Astrocyte of the spinal cord (primary cell): ENCODE measurements around the gene DGKG.

Experiments
- DNase-seq: peaks from one replicate; pipeline ENCODE4 v3.0.0; 2011; ENCODE audit warnings: low read depth, low spot score
- H3K4me3 ChIP-seq: 2 replicates; pipeline ENCODE4 v1.5.1; 2011; ENCODE audit warnings: low read depth, mild to moderate bottlenecking, low read length, moderate library complexity
- in situ Hi-C: cut with HindIII; loops from 2 replicates; pipeline ENCODE4 v1.10.0; 2017; ENCODE audit warnings: low sequenced_read_pairs
- TF ChIP-seq, protein P1 (sequence below): IDR thresholded peaks from 2 replicates; pipeline ENCODE4 v1.5.1; 2012; ENCODE audit warnings: low read depth, mild to moderate bottlenecking, low read length, inconsistent platforms

DGKG gene

DNA sequence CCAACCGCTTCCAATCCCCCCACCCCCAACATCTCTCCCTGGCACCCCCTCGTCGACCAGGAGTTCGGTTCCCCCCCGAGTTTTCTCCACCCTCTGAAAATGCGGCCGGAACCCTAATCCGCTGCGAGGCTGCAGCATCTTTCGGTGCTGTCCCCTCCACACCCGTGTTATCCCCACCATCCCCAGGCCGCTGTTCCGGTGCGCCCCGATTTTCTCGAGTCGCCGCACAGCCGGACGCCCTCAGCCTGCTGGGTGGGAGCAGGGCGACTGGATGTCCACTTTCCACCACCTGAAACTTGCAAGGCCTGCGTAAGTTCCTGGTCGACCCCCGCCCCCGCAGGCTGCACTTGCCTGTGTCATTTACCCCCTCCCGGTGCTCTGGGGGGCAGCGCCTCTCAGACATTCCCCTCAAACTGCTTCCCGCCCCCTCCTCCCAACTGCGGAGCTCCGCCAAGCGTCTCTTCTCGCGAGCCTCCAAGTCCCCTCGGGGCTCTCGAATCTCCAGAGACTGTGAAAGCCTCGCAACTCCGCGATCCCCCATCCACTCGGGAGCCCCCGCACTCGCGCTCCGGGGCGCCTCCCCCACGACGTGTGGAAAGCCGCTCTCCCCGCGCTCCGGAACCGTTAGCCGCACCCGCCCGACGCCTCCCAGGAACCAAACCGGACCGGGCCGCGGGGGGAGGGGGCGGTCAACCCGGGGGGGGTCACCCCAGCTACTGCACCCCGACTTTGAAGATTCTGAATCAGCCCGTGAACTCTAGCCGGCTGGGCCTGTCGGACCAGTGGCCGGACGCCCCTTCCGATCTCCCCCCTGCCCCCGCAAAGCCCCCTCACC is 253.7 kb downstream of the DGKG start:
- peak overlapping the region; percentile 95 for H3K4me3 ChIP-seq
- in situ Hi-C loops, result no loop called here
- peak; percentile 73 for DNase-seq
- TF ChIP-seq, protein P1, sequence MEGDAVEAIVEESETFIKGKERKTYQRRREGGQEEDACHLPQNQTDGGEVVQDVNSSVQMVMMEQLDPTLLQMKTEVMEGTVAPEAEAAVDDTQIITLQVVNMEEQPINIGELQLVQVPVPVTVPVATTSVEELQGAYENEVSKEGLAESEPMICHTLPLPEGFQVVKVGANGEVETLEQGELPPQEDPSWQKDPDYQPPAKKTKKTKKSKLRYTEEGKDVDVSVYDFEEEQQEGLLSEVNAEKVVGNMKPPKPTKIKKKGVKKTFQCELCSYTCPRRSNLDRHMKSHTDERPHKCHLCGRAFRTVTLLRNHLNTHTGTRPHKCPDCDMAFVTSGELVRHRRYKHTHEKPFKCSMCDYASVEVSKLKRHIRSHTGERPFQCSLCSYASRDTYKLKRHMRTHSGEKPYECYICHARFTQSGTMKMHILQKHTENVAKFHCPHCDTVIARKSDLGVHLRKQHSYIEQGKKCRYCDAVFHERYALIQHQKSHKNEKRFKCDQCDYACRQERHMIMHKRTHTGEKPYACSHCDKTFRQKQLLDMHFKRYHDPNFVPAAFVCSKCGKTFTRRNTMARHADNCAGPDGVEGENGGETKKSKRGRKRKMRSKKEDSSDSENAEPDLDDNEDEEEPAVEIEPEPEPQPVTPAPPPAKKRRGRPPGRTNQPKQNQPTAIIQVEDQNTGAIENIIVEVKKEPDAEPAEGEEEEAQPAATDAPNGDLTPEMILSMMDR, result no peak

DNA sequence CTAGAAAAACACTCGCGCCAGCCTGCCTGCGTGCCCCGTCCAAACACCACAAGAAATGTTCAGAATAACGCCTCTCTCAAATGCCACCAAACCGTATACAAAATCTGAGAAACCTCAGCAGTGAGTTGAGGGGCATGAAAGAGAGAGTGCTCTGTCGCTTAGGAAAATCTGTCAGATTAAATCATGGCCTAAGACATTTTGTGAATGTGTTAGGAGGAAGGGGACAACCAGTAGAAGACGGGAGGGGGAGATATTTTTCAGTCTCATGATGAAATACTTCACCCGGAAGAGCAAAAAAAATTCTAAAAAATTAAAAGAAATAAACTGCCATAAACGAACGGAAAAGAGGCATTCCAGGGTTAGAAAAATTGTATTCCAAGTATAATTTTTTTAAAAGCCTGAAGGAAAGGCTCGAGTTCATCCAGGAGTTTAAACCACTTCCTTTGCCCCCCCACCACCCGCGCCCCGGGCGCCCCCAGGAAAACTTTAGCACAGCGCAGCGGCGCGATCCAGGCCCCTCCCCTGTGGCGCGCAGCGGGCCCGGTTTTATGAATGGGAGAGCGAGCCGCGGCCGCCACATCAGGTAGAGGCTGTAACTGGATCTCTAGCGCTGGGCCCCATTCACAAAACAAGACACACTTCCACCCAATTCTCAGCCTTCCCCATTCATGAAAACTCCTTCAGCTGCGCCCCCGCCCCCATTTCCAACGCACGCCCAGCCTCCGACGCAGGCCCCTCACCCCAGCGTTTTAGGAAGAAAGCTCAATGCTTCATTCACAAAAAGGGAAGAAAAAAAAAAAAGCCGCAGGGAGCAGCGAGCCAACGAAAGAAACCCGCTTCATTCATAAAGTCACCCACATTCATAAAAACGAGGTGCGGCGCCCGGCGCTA is 254.6 kb downstream of the DGKG start:
- in situ Hi-C loops, result no loop called here

DNA sequence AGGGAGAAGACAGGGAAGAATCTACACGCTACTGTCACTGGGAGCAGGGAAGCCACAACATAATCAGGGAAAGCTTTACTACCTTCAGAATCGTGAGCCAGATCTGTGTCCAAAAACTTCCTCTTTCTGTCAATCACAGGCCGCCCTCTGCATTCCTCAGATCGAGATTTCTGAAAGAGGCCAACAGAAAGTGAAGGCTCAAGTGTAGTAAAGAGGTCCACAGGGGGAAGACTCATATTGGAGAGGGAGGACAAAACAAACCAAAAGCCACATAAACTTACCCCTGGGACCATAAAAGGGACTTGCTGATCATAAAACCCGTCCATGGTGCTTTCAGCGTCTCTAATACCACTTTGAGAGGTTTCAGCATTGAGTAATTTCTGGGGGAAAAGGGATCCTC is 256.5 kb downstream of the DGKG start:
- H3K4me3 ChIP-seq, result no peak overlapping the region
- TF ChIP-seq, protein P1, result no peak
- DNase-seq, result no peak
- in situ Hi-C loops, result no loop called here

More for the DNA sequence above, 254.6 kb downstream of the DGKG start:
- peak; percentile 81 for DNase-seq
- TF ChIP-seq, protein P1, result no peak
- peak overlapping the region; percentile 95 for H3K4me3 ChIP-seq

DNA sequence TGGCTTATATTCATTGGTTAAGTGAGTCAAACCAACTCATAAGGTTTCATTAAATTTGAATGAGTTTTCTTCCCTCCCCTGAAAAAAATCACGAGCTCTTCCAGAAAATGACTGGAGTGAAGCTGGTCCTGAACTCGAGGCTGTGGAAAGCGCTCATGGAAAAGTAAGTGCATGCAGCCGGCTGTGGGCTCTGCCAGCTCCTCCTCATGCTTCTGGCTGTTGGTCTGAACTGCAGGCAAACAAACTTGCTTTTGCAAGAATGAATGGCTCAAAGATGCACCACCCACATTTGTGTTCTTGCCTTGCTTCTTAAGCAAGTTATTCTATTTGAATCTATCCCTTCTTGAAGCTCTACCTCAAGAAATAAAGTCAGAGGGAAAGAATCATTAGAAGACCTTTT is 259.3 kb downstream of the DGKG start:
- in situ Hi-C loops, result no loop called here
- no peak for DNase-seq
- H3K4me3 ChIP-seq, result no peak overlapping the region
- TF ChIP-seq, protein P1, result no peak

DNA sequence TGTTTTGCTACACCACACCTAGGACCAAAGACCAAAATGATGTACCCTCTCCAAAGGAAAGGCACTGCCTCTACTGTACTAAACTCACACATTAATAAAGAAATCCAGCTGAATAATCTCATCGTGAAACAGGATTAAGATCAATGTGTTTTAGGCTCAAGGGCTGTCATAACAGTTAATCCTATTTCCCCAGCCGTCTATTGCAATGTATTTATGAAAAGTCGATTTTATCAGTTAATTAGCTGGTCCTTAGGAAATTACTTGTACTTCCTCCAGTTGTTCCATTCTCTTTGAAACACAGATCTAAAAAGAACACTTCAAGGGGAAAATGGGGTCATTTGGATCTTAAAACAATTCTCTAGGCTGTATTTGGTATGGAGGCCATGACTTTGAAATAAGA is 261.6 kb downstream of the DGKG start:
- TF ChIP-seq, protein P1, result no peak
- in situ Hi-C loops, result no loop called here

DNA sequence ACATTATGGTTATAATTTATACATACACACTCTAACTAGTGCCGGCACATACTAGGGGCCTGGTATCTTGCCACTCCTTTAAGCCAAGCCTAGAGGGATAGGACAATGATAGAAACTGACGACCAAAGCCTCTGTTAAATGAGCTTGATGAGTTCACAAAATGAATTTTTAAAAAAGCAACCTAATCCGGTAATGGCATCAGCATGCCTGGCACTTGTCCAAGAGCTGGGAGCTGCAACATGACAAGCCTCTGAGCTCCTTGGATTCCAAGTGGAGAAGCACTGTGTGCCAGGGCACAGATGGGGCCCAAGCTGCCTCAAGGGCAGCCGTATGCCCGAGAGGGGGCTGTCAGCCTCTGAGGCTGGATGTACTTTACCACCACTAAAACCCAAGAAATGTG is 262.9 kb downstream of the DGKG start:
- H3K4me3 ChIP-seq, result no peak overlapping the region
- TF ChIP-seq, protein P1, result no peak
- in situ Hi-C loops, result no loop called here
- DNase-seq, result peak; percentile 78

More for the DNA sequence above, 261.6 kb downstream of the DGKG start:
- DNase-seq, result no peak
- no peak overlapping the region for H3K4me3 ChIP-seq
